ENCODE data around the gene GCNA. TPM values are rescaled to one million over a fixed set of nuclear protein-coding genes. Genes with fewer than 3 reads are reported as not detected.
"Not testable (repeated sequence)": the region's sequence is repeated elsewhere in the genome, so short reads cannot be mapped to it uniquely, and the experiment has no call there.

The GCNA gene
- total RNA-seq, 6 experiments from 2014 or later: 0.48 to 1.7 (median 0.82) TPM

- Mint-ChIP-seq H3K4me3 (no peak overlapping the region), H3K27ac (no peak overlapping the region), H3K36me3 (ENCODE audit: low read depth) (peaks cover 26% of the 10 kb centered on the region), H3K9me3 (no peaks in the 10 kb centered on the region), H3K4me1 (ENCODE audit: low read depth) (no peaks in the 10 kb centered on the region), H3K27me3 (ENCODE audit: insufficient read depth) (no peaks in the 10 kb centered on the region)
- no peak for DNase-seq
- TF ChIP-seq CTCF (IDR thresholded peaks at IDR 0.05): no peak
These were observed 14.3 kb upstream of the GCNA start for GRCh38 chrX:71563921-71564320.

- no peak for TF ChIP-seq CTCF (IDR thresholded peaks at IDR 0.05)
- no peak for DNase-seq
- no peaks in the 10 kb centered on the region for H3K27me3 Mint-ChIP-seq (ENCODE audit: insufficient read depth)
- H3K9me3 Mint-ChIP-seq: no peaks in the 10 kb centered on the region
- H3K27ac Mint-ChIP-seq: no peak overlapping the region
- no peaks in the 10 kb centered on the region for H3K4me1 Mint-ChIP-seq (ENCODE audit: low read depth)
- no peak overlapping the region for H3K4me3 Mint-ChIP-seq
- H3K36me3 Mint-ChIP-seq (ENCODE audit: low read depth): peaks cover 26% of the 10 kb centered on the region
These were observed 12.7 kb upstream of the GCNA start for GRCh38 chrX:71565474-71566041.

DNA sequence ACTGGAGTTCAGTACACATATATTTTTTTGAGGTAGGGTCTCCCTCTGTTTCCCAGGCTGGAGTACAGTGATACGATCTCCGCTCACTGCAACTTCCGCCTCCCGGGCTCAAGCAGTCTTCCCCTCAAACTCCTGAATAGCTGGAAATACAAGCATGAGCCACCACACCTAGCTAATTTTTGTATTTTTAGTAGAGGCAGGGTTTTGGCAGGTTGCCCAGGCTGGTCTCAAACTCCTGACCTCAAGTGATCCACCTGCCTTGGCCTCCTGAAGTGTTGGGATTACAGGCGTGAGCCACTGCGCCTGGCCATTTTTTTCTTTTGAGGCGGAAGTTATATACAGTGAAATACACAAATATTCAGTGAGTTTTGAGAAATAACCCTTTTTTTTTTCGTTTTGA lies 6.8 kb upstream of the GCNA start:
- H3K36me3 Mint-ChIP-seq (ENCODE audit: low read depth): peaks cover 11% of the 10 kb centered on the region; the same call in 1 of the 2 replicates

GRCh38 chrX:71573590-71573989 lies 4.6 kb upstream of the GCNA start:
- Mint-ChIP-seq H3K4me1 (ENCODE audit: low read depth) (peaks cover 15% of the 10 kb centered on the region), H3K27me3 (ENCODE audit: insufficient read depth) (no peaks in the 10 kb centered on the region), H3K36me3 (ENCODE audit: low read depth) (peaks cover 8% of the 10 kb centered on the region; the same call in 1 of the 2 replicates), H3K9me3 (no peaks in the 10 kb centered on the region), H3K4me3 (no peak overlapping the region), H3K27ac (no peak overlapping the region; the same call in 1 of the 2 replicates)
- DNase-seq: no peak
- no peak for TF ChIP-seq CTCF (IDR thresholded peaks at IDR 0.05)

More for the DNA sequence above, 6.8 kb upstream of the GCNA start:
- DNase-seq; H3K9me3 Mint-ChIP-seq; H3K4me3 Mint-ChIP-seq; H3K27ac Mint-ChIP-seq; H3K27me3 Mint-ChIP-seq (ENCODE audit: insufficient read depth): not testable (repeated sequence)
- peaks cover 15% of the 10 kb centered on the region for H3K4me1 Mint-ChIP-seq (ENCODE audit: low read depth)

DNA sequence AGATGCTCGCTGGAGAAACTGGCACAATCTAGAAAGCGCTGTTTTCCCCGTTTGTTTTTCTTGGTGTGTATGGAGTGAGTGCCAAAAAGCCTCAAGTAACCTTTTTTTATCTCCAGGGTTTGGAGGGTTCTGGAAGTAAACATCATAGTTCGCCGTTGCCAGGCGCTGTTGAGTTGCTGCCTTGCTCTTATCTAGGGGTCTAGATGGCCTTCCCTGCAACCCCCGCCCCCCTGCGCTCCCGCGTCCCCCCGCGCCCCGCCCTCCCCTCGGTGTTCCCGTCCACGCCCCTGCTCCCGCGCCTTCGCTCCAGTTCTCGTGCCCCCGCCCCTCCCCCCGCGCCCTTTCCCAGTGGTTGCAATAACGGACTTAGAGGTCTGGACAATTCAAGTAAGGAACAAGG lies 555 bp upstream of the GCNA start:
- H3K27ac Mint-ChIP-seq: no peak overlapping the region
- no peak for DNase-seq
- H3K4me3 Mint-ChIP-seq: no peak overlapping the region
- H3K9me3 Mint-ChIP-seq: no peaks in the 10 kb centered on the region
- H3K4me1 Mint-ChIP-seq (ENCODE audit: low read depth): peaks cover 15% of the 10 kb centered on the region
- H3K36me3 Mint-ChIP-seq (ENCODE audit: low read depth): peaks cover 8% of the 10 kb centered on the region; the same call in 1 of the 2 replicates
- no peaks in the 10 kb centered on the region; the same call in 1 of the 2 replicates for H3K27me3 Mint-ChIP-seq (ENCODE audit: insufficient read depth)
- no peak for TF ChIP-seq CTCF (IDR thresholded peaks at IDR 0.05)

- H3K27ac Mint-ChIP-seq: no peak overlapping the region
These were observed 1.1 kb downstream of the GCNA start for GRCh38 chrX:71579136-71579989.

More at GRCh38 chrX:71579136-71579989, 1.1 kb downstream of the GCNA start:
- no peak overlapping the region for H3K4me3 Mint-ChIP-seq
- H3K27me3 Mint-ChIP-seq (ENCODE audit: insufficient read depth): no peaks in the 10 kb centered on the region; the same call in 1 of the 2 replicates
- H3K4me1 Mint-ChIP-seq (ENCODE audit: low read depth): peaks cover 2% of the 10 kb centered on the region
- peaks cover 8% of the 10 kb centered on the region; the same call in 1 of the 2 replicates for H3K36me3 Mint-ChIP-seq (ENCODE audit: low read depth)
- H3K9me3 Mint-ChIP-seq: no peaks in the 10 kb centered on the region
- TF ChIP-seq CTCF (IDR thresholded peaks at IDR 0.05): no peak
- DNase-seq: no peak

All from HFFc6 (cell line).